ENCODE measurements around the gene GRK5. TPM values are rescaled to one million over a fixed set of nuclear protein-coding genes. Genes with fewer than 3 reads are reported as not detected.

Gene GRK5
- total RNA-seq, 1 donor, result 1.8 TPM

DNA sequence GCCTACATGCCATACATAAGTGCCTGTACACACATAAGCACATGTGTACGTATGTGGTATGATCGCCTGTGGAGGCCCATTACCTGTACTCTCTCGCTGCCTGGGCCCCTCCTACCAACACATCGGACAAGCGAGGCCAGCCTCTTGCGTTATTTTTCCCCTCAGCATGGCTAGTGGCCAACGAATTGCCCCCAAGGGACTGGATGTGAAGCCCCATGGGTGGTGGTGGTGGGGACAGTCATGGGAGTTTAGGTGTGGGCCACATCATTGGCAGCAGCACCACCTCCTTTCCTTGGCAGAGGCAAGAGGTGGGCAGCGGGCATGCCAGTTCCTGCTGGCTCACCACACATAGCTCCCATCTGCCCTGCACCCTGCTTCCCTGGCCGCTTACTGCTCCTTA, 10.0 kb downstream of the GRK5 start:
- TF ChIP-seq, protein P1, sequence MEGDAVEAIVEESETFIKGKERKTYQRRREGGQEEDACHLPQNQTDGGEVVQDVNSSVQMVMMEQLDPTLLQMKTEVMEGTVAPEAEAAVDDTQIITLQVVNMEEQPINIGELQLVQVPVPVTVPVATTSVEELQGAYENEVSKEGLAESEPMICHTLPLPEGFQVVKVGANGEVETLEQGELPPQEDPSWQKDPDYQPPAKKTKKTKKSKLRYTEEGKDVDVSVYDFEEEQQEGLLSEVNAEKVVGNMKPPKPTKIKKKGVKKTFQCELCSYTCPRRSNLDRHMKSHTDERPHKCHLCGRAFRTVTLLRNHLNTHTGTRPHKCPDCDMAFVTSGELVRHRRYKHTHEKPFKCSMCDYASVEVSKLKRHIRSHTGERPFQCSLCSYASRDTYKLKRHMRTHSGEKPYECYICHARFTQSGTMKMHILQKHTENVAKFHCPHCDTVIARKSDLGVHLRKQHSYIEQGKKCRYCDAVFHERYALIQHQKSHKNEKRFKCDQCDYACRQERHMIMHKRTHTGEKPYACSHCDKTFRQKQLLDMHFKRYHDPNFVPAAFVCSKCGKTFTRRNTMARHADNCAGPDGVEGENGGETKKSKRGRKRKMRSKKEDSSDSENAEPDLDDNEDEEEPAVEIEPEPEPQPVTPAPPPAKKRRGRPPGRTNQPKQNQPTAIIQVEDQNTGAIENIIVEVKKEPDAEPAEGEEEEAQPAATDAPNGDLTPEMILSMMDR (IDR thresholded peaks at IDR 0.05; ENCODE audit: extremely low read depth, low read depth, low read length), result no peak
- H3K4me3 ChIP-seq (ENCODE audit: insufficient read depth, low read length), result no peak overlapping the region
- H3K4me1 ChIP-seq (ENCODE audit: insufficient read depth, low read length), result peaks cover 4% of the 10 kb centered on the region
- H3K36me3 ChIP-seq (ENCODE audit: insufficient read depth, low read length), result no peaks in the 10 kb centered on the region
- no peaks in the 10 kb centered on the region for H3K9me3 ChIP-seq (ENCODE audit: low read depth, low read length)
- DNase-seq (ENCODE audit: insufficient read length, low spot score, missing footprints), result no peak
- H4K20me1 ChIP-seq (ENCODE audit: insufficient read depth, low read length), result no peaks in the 10 kb centered on the region
- H3K27me3 ChIP-seq (ENCODE audit: insufficient read depth, low read length), result no peaks in the 10 kb centered on the region
- H3K79me2 ChIP-seq (ENCODE audit: insufficient read depth, low read length), result no peaks in the 10 kb centered on the region
- no peak overlapping the region for H3K27ac ChIP-seq (ENCODE audit: low read depth, low read length)
- H2AFZ ChIP-seq (ENCODE audit: low read length), result no peak overlapping the region
- H3K4me2 ChIP-seq (ENCODE audit: insufficient read depth, low read length), result no peak overlapping the region

DNA sequence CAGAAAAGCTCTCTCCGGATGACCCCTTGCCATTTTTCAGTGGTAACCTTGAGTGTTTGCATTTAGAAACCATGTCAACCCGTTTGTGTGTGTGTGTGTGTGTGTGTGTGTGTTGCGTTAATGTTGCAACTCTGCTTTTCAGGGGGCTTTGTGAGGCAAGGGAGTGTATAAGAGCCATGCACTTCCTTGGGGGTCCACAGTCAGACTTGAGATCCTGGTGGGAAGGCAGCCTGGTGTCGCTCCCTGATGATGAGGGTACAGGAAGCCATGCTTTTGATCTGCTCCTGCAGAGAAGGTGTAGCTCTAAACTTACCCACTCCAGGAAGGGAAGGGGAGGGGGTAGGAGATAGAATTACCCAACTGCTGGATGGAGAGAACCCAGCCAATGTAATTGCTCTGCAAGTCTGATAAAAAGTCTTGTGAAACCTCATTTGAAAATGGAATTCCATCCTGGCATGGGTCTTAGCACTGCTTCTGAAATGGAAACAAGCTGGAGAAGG, 10.7 kb downstream of the GRK5 start:
- H3K4me1 ChIP-seq (ENCODE audit: insufficient read depth, low read length), result peaks cover 4% of the 10 kb centered on the region
- DNase-seq (ENCODE audit: insufficient read length, low spot score, missing footprints), result no peak
- H3K79me2 ChIP-seq (ENCODE audit: insufficient read depth, low read length), result no peaks in the 10 kb centered on the region
- H3K27me3 ChIP-seq (ENCODE audit: insufficient read depth, low read length), result no peaks in the 10 kb centered on the region
- H3K4me3 ChIP-seq (ENCODE audit: insufficient read depth, low read length), result no peak overlapping the region
- no peaks in the 10 kb centered on the region for H3K36me3 ChIP-seq (ENCODE audit: insufficient read depth, low read length)
- TF ChIP-seq, protein P1 (IDR thresholded peaks at IDR 0.05; ENCODE audit: extremely low read depth, low read depth, low read length), result no peak
- H3K9me3 ChIP-seq (ENCODE audit: low read depth, low read length), result no peaks in the 10 kb centered on the region
- no peak overlapping the region for H3K27ac ChIP-seq (ENCODE audit: low read depth, low read length)
- no peaks in the 10 kb centered on the region for H4K20me1 ChIP-seq (ENCODE audit: insufficient read depth, low read length)
- H3K4me2 ChIP-seq (ENCODE audit: insufficient read depth, low read length), result no peak overlapping the region
- H2AFZ ChIP-seq (ENCODE audit: low read length), result no peak overlapping the region

DNA sequence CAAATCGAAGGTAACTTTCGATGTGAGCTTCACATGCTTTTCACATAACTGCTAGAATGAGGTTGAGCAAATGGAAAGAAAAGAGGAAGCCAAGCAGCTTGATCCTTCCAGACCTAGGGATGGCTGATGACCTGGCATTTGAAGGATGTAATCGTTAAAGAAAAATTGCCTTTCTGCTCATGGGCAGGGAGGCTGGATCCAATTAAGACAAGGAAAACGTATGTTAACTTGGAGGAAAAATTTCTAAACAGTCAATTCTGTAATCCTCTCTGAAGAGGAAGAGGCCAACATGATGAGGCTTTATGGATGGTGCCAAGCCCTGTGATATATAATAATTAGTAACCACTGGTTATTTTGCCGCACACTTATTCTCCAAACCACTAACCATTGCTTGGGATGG, 12.5 kb downstream of the GRK5 start:
- Histone ChIP-seq H2AFZ (ENCODE audit: low read length) (no peak overlapping the region), H3K36me3 (ENCODE audit: insufficient read depth, low read length) (no peaks in the 10 kb centered on the region), H3K4me1 (ENCODE audit: insufficient read depth, low read length) (peaks cover 4% of the 10 kb centered on the region), H3K4me2 (ENCODE audit: insufficient read depth, low read length) (no peak overlapping the region), H3K27me3 (ENCODE audit: insufficient read depth, low read length) (no peaks in the 10 kb centered on the region), H3K27ac (ENCODE audit: low read depth, low read length) (no peak overlapping the region), H3K4me3 (ENCODE audit: insufficient read depth, low read length) (no peak overlapping the region), H4K20me1 (ENCODE audit: insufficient read depth, low read length) (no peaks in the 10 kb centered on the region), H3K79me2 (ENCODE audit: insufficient read depth, low read length) (no peaks in the 10 kb centered on the region), H3K9me3 (ENCODE audit: low read depth, low read length) (no peaks in the 10 kb centered on the region)
- TF ChIP-seq, protein P1 (IDR thresholded peaks at IDR 0.05; ENCODE audit: extremely low read depth, low read depth, low read length), result no peak
- DNase-seq (ENCODE audit: insufficient read length, low spot score, missing footprints), result no peak

DNA sequence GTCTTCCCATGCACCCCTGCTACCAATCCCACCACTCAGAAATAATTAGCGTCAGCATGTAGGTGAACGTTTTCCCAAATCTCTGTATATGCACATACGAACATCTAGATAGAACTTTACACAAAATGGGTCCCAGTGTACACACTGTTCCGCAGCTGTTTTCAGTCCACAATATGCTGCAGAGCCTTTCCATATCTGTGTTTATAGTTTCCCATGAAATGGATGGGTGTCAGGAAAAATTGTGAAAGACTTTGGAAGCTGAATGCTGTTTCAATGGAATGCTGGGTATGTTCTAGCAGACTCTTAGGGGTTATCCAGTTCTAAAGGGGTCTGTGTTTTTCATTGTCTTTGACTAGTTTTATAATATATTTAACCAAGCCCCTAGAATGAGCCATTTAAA, 13.8 kb downstream of the GRK5 start:
- no peaks in the 10 kb centered on the region for H4K20me1 ChIP-seq (ENCODE audit: insufficient read depth, low read length)
- peaks cover 4% of the 10 kb centered on the region for H3K4me1 ChIP-seq (ENCODE audit: insufficient read depth, low read length)
- H3K4me3 ChIP-seq (ENCODE audit: insufficient read depth, low read length), result no peak overlapping the region
- H3K27ac ChIP-seq (ENCODE audit: low read depth, low read length), result no peak overlapping the region
- H3K36me3 ChIP-seq (ENCODE audit: insufficient read depth, low read length), result no peaks in the 10 kb centered on the region
- TF ChIP-seq, protein P1 (IDR thresholded peaks at IDR 0.05; ENCODE audit: extremely low read depth, low read depth, low read length), result no peak
- DNase-seq (ENCODE audit: insufficient read length, low spot score, missing footprints), result no peak
- H3K9me3 ChIP-seq (ENCODE audit: low read depth, low read length), result no peaks in the 10 kb centered on the region
- H3K27me3 ChIP-seq (ENCODE audit: insufficient read depth, low read length), result no peaks in the 10 kb centered on the region
- no peak overlapping the region for H3K4me2 ChIP-seq (ENCODE audit: insufficient read depth, low read length)
- no peak overlapping the region for H2AFZ ChIP-seq (ENCODE audit: low read length)
- H3K79me2 ChIP-seq (ENCODE audit: insufficient read depth, low read length), result no peaks in the 10 kb centered on the region
